OCI-LY7 (cell line): ENCODE measurements around the gene KNDC1.

Experiments
- EZH2phosphoT487 ChIP-seq: fragments of 200-600 bp; sonication (generic); IDR thresholded peaks from 2 replicates; pipeline ENCODE4 v1.6.1; 2018; ENCODE audit warnings: low read depth, borderline replicate concordance, mild to moderate bottlenecking, mixed run types, antibody characterized with exemption, low read length, moderate library complexity, mixed read lengths
- TF ChIP-seq, protein P1 (sequence below): fragments of 200-600 bp; sonication (generic); conservative IDR thresholded peaks from 2 replicates; pipeline ENCODE4 v1.5.1; 2014; ENCODE audit warnings: mild to moderate bottlenecking, antibody characterized with exemption, low read length, moderate library complexity, mixed read lengths

DNA sequence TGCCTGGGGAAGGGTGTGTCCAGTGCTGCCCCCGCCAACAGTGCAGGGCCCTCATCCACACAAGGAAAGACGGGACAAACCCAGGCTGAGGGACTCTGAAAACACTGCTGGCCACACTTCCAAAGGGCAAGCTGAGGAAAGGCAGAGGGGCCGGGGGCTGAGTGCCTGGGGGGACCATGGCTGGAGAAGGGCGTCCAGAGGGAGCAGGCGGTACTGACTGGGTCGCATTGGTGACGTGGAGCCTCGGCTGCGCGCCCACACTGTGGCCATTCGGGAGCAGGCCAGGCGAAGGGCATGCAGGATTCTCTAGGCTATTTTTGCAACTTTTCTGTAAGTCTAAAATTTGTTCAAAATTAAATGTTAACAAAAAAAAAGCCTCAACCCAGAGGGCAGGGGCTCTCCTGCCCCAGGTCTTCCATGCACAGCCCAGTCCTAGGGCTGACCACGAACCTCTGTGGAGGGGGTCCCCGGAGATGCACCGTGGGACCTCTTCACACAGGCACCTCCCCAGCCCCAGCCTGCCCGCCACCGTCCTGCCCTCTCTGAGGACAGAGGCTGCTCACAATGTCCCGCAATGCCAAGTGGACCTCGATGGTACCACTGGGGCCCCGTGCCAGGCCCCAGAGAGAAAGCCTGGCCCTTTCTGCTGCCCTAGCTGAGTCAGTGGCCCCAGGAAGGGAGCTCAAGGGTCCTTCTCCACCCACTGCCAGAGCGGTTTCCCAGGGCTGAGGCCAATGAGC is 106.2 kb downstream of the KNDC1 start:
- TF ChIP-seq, protein P1, sequence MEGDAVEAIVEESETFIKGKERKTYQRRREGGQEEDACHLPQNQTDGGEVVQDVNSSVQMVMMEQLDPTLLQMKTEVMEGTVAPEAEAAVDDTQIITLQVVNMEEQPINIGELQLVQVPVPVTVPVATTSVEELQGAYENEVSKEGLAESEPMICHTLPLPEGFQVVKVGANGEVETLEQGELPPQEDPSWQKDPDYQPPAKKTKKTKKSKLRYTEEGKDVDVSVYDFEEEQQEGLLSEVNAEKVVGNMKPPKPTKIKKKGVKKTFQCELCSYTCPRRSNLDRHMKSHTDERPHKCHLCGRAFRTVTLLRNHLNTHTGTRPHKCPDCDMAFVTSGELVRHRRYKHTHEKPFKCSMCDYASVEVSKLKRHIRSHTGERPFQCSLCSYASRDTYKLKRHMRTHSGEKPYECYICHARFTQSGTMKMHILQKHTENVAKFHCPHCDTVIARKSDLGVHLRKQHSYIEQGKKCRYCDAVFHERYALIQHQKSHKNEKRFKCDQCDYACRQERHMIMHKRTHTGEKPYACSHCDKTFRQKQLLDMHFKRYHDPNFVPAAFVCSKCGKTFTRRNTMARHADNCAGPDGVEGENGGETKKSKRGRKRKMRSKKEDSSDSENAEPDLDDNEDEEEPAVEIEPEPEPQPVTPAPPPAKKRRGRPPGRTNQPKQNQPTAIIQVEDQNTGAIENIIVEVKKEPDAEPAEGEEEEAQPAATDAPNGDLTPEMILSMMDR: no peak
- no peak for TF ChIP-seq EZH2phosphoT487
